Measurements from ENCODE around the gene RPRD2.
"Not testable (repeated sequence)": the region's sequence is repeated elsewhere in the genome, so short reads cannot be mapped to it uniquely, and the experiment has no call there.

Gene RPRD2

GRCh38 chr1:150363426-150364230 is at the start of gene RPRD2:
TSS of gene RPRD2 (plus strand) at chr1:150364147. CDS start at chr1:150364715, 568 bp downstream.
- peak; percentile 98 for DNase-seq
- ATAC-seq, result peak; percentile 96

GRCh38 chr1:150314691-150315090 is 49.3 kb upstream of the RPRD2 start:
- not testable (repeated sequence) for DNase-seq, ATAC-seq

GRCh38 chr1:150320667-150320978 is 43.3 kb upstream of the RPRD2 start:
- DNase-seq (no peak), ATAC-seq (no peak)

GRCh38 chr1:150321826-150322166 is 42.2 kb upstream of the RPRD2 start:
- DNase-seq (no peak), ATAC-seq (no peak)

GRCh38 chr1:150322310-150322709 is 41.6 kb upstream of the RPRD2 start:
- DNase-seq (no peak), ATAC-seq (peak; percentile 35)

- ATAC-seq (no peak), DNase-seq (no peak)
Measured at GRCh38 chr1:150332651-150333290, 31.2 kb upstream of the RPRD2 start.

GRCh38 chr1:150346316-150346715 is 17.6 kb upstream of the RPRD2 start:
- no peak for DNase-seq
- no peak for ATAC-seq

GRCh38 chr1:150352866-150353265 is 11.1 kb upstream of the RPRD2 start:
- DNase-seq (no peak), ATAC-seq (no peak)

GRCh38 chr1:150362721-150363425 is 1.1 kb upstream of the RPRD2 start:
- DNase-seq (no peak), ATAC-seq (no peak)

- DNase-seq, result peak; percentile 83
- ATAC-seq, result peak; percentile 40
Measured at GRCh38 chr1:150364231-150365003, 470 bp downstream of the RPRD2 start.

- ATAC-seq, result no peak
- DNase-seq, result no peak
Measured at GRCh38 chr1:150365941-150366340, 2.0 kb downstream of the RPRD2 start.

- no peak for DNase-seq
- no peak for ATAC-seq
Measured at GRCh38 chr1:150366416-150367296, 2.7 kb downstream of the RPRD2 start.

- no peak for DNase-seq
- no peak for ATAC-seq
Measured at GRCh38 chr1:150371110-150371509, 7.2 kb downstream of the RPRD2 start.

- DNase-seq, result no peak
- no peak for ATAC-seq
Measured at GRCh38 chr1:150372580-150372979, 8.6 kb downstream of the RPRD2 start.

- ATAC-seq, result no peak
- no peak for DNase-seq
Measured at GRCh38 chr1:150376110-150376509, 12.2 kb downstream of the RPRD2 start.

- ATAC-seq (no peak), DNase-seq (no peak)
Measured at GRCh38 chr1:150383631-150384324, 19.8 kb downstream of the RPRD2 start.

GRCh38 chr1:150385537-150386445 is 21.8 kb downstream of the RPRD2 start:
- DNase-seq, result no peak

GRCh38 chr1:150386592-150386991 is 22.6 kb downstream of the RPRD2 start:
- no peak for ATAC-seq
- no peak for DNase-seq

More at GRCh38 chr1:150385537-150386445, 21.8 kb downstream of the RPRD2 start:
- peak; percentile 66 for ATAC-seq

- ATAC-seq (no peak), DNase-seq (no peak)
Measured at GRCh38 chr1:150387200-150387599, 23.3 kb downstream of the RPRD2 start.

GRCh38 chr1:150388241-150388640 is 24.3 kb downstream of the RPRD2 start:
- ATAC-seq (no peak), DNase-seq (no peak)
